Endothelial cell of umbilical vein (primary cell): ENCODE data around the gene COQ5. TPM values are rescaled to one million over a fixed set of nuclear protein-coding genes. Genes with fewer than 3 reads are reported as not detected.

Experiments used
- BruUV-seq: library from RNA; stranded (reverse); fragments of 400-500 nt; replicated peaks from 2 replicates; lab custom pipeline; 2021; lab: Mats Ljungman, UMichigan
- CTCF ChIA-PET: fragments of 300-600, 350-600 bp; sonication (Branson Sonifier 250); formaldehyde crosslinking; loops from one replicate; lab custom pipeline; 2021; ENCODE audit warnings: antibody characterized with exemption, inconsistent platforms; lab: Charles Lee
- POLR2A ChIA-PET: fragments of 300-600, 350-600 bp; sonication (Branson Sonifier 250); formaldehyde crosslinking; loops from one replicate; lab custom pipeline; 2021; ENCODE audit warnings: antibody characterized with exemption, inconsistent platforms; lab: Charles Lee
- DNase-seq: peaks from one replicate; pipeline ENCODE4 v3.0.0-alpha.2; 2011; ENCODE audit warnings: low read depth, low spot score
- FAIRE-seq: peaks from 2 replicates; lab custom pipeline; 2011; peaks lifted over from hg19 to GRCh38; lab: Jason Lieb, UNC
- H2AFZ ChIP-seq: 2 replicates; pipeline ENCODE4 v1.6.0; 2012; ENCODE audit warnings: low read depth, low read length, control low read depth, inconsistent platforms
- H3K27ac ChIP-seq: 2 replicates; pipeline ENCODE4 v1.5.1; 2011; ENCODE audit warnings: low read depth, mild to moderate bottlenecking, control low read depth, low read length, moderate library complexity; ENCODE audit not compliant: insufficient read depth
- H3K27me3 ChIP-seq, 2 experiments: 2 replicates each; pipeline versions ENCODE4 v1.6.0 to v1.6.1; 2011; ENCODE audit warnings: low read length in 2 of 2, mixed read lengths in 1 of 2; ENCODE audit not compliant: control insufficient read depth in 2 of 2, insufficient read depth in 2 of 2
- H3K36me3 ChIP-seq, 2 experiments: 2 replicates in 1 of 2; 3 replicates in 1 of 2; pipeline ENCODE4 v1.5.1; 2011; ENCODE audit warnings: low read length in 2 of 2, mild to moderate bottlenecking in 1 of 2, moderate library complexity in 1 of 2; ENCODE audit not compliant: control insufficient read depth in 2 of 2, insufficient read depth in 2 of 2; ENCODE audit errors: extremely low read depth in 1 of 2
- H3K4me1 ChIP-seq: 3 replicates; pipeline ENCODE4 v1.5.1; 2011; ENCODE audit warnings: mild to moderate bottlenecking, low read length; ENCODE audit not compliant: control insufficient read depth, insufficient read depth; ENCODE audit errors: extremely low read depth
- H3K4me2 ChIP-seq: 2 replicates; pipeline ENCODE4 v1.6.1; 2011; ENCODE audit warnings: low read length, control low read depth, mixed read lengths; ENCODE audit not compliant: insufficient read depth
- H3K4me3 ChIP-seq, 3 experiments: fragments of 200-600 bp in 1 of 3; sonication (generic), shearing (Covaris generic) in 1 of 3; replicated peaks in 1 of 3; 2 replicates each; pipeline ENCODE4 v1.5.1; 2011 to 2016; ENCODE audit warnings: control low read depth in 3 of 3, low read length in 3 of 3, mild to moderate bottlenecking in 2 of 3, inconsistent platforms in 1 of 3, low read depth in 1 of 3, moderate library complexity in 1 of 3; ENCODE audit not compliant: insufficient read depth in 1 of 3
- H3K79me2 ChIP-seq: 2 replicates; pipeline ENCODE4 v1.6.0; 2012; ENCODE audit warnings: low read length, inconsistent platforms; ENCODE audit not compliant: control insufficient read depth, insufficient read depth
- H3K9ac ChIP-seq: replicated peaks from 2 replicates; pipeline ENCODE3; 2011; ENCODE audit warnings: low read length, control low read depth; ENCODE audit not compliant: insufficient read depth; ENCODE audit errors: extremely low read depth
- H3K9me1 ChIP-seq: replicated peaks from 3 replicates; pipeline ENCODE4 v1.6.0; 2011; ENCODE audit warnings: mild to moderate bottlenecking, low read length; ENCODE audit not compliant: control insufficient read depth, insufficient read depth; ENCODE audit errors: extremely low read depth
- H3K9me3 ChIP-seq: replicated peaks from 2 replicates; pipeline ENCODE4 v1.5.1; 2012; ENCODE audit warnings: low read length, inconsistent platforms; ENCODE audit not compliant: control insufficient read depth, insufficient read depth
- H4K20me1 ChIP-seq: replicated peaks from 2 replicates; pipeline ENCODE3; 2011; ENCODE audit warnings: mild to moderate bottlenecking, low read length; ENCODE audit not compliant: control insufficient read depth, insufficient read depth; ENCODE audit errors: extremely low read depth
- EZH2 ChIP-seq: IDR thresholded peaks from 2 replicates; pipeline ENCODE4 v1.6.1; 2012; ENCODE audit warnings: borderline replicate concordance, low read depth, mild to moderate bottlenecking, moderate library complexity, low read length, inconsistent platforms; ENCODE audit not compliant: severe bottlenecking
- FOS ChIP-seq: IDR thresholded peaks from 2 replicates; pipeline ENCODE4 v1.6.1; 2011; ENCODE audit warnings: mild to moderate bottlenecking, low read length, moderate library complexity, borderline replicate concordance; ENCODE audit not compliant: insufficient read depth
- GATA2 ChIP-seq: IDR thresholded peaks from 2 replicates; pipeline ENCODE4 v1.7.0; 2011; ENCODE audit warnings: low read depth, mild to moderate bottlenecking, moderate library complexity, mixed read lengths, low read length; ENCODE audit not compliant: insufficient read length, insufficient read depth
- JUN ChIP-seq: IDR thresholded peaks from 2 replicates; pipeline ENCODE4 v1.6.1; 2011; ENCODE audit warnings: borderline replicate concordance, low read depth; ENCODE audit not compliant: insufficient read length, insufficient read depth
- MYC ChIP-seq: IDR thresholded peaks from one replicate; pipeline ENCODE4 v1.6.1; 2011; ENCODE audit warnings: mild to moderate bottlenecking, low read depth, low read length
- POLR2A ChIP-seq: IDR thresholded peaks from 2 replicates; pipeline ENCODE4 v1.6.1; 2012; ENCODE audit warnings: low read depth, mild to moderate bottlenecking, control low read depth, low read length
- POLR2AphosphoS5 ChIP-seq: IDR thresholded peaks from 2 replicates; pipeline ENCODE4 v1.6.1; 2012; ENCODE audit warnings: low read depth, mild to moderate bottlenecking, control low read depth, low read length, moderate library complexity; ENCODE audit not compliant: insufficient read depth
- dilution Hi-C: fragments of 300-500 bp; cut with MboI; formaldehyde crosslinking; loops from one replicate; pipeline ENCODE4 v1.15.0; 2019; ENCODE audit warnings: low sequenced_read_pairs; ENCODE audit not compliant: extremely low pct_ligation_motif_present
- intact Hi-C: fragments of 100-400 bp; cut with micrococcal nuclease; formaldehyde crosslinking; loops from one replicate; pipeline ENCODE4 v1.10.0; 2022
- polyA plus RNA-seq, 4 experiments: library from polyadenylated mRNA; depleted of rRNA in 3 of 4; stranded (reverse) in 3 of 4; unstranded in 1 of 4; fragments of >200 nt; gene quantifications; 2 replicates each; pipeline versions ENCODE4 v1.2.1 to v1.2.3, GENCODE V29; 2011 to 2012; ENCODE audit warnings: missing spikeins in 1 of 4
- total RNA-seq: library from RNA; stranded (reverse); gene quantifications from 2 replicates; pipeline ENCODE4 v1.2.3, GENCODE V29; 2021
- TF ChIP-seq, protein P1 (sequence below), 2 donors: IDR thresholded peaks; 1 replicate in 1 of 2; 2 replicates in 1 of 2; pipeline ENCODE4 v1.5.1; 2011; ENCODE audit warnings: low read length in 2 of 2, mild to moderate bottlenecking in 2 of 2, moderate library complexity in 2 of 2, control low read depth in 1 of 2, inconsistent platforms in 1 of 2, low read depth in 1 of 2; ENCODE audit not compliant: insufficient read depth in 1 of 2; ENCODE audit errors: extremely low read depth in 1 of 2
- TF ChIP-seq, protein P2 (sequence below): IDR thresholded peaks from 2 replicates; pipeline ENCODE4 v1.6.1; 2011; ENCODE audit not compliant: insufficient read depth, insufficient read length

Gene COQ5
- total and polyA plus RNA-seq, 2 donors (not counting 3 experiments of a cell fraction or from before 2014, with no cell fraction given): 19.7 to 23.7 TPM

DNA sequence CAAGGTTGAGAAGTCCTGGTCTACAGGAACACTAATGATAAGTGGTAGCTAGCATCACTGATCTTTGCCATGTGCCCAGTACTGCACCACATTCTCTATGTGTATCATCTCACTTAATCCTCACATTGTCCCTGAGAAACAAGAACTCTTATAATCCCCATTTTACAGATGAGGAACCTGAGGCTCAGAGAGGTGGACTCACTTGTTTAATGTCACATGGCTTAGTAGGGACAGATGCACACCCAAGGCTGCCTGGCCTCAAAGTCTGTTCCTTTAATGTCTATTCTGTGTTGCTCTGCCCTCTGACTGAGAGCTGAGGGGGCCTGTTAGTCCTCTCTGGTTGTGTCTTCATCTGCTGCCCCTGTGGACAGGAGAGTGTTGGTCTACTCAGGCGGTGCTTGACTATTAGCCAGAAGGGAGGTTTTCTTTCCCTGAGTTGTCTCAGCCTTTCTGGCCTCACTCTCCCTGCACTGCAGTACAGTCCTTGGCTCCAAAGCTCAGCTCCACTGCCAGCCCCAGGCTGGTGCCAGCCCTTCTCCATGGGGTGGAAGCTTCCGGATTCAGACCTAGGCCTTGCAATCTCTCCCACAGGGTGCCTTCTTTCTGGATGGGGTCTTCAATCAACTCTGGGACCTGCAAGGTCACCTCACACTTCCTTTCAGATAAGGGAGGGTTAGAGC, 38.0 kb downstream of the COQ5 start:
- Histone ChIP-seq H3K4me1 (peaks cover 13% of the 10 kb centered on the region), H3K9me3 (no peaks in the 10 kb centered on the region), H3K27ac (no peak overlapping the region), H3K9ac (no peak overlapping the region), H2AFZ (no peak overlapping the region), H3K4me2 (no peak overlapping the region), H3K4me3 (no peak overlapping the region), H3K36me3 (no peaks in the 10 kb centered on the region), H3K27me3 (no peaks in the 10 kb centered on the region), H3K9me1 (no peaks in the 10 kb centered on the region), H4K20me1 (no peaks in the 10 kb centered on the region), H3K79me2 (peaks cover under 1% of the 10 kb centered on the region)
- ChIA-PET POLR2A (no interaction called here), CTCF (interaction anchor here (0.9 to 1.4 kb wide), 2 partner anchors 19 to 22 kb away, joined by 3 to 5 read pairs; no protein-coding TSS in a partner anchor)
- DNase-seq (no peak), FAIRE-seq (no peak)
- no TSS peak for BruUV-seq
- intact Hi-C loops (no loop called here), dilution Hi-C loops (no loop called here)
- TF ChIP-seq, protein P1, sequence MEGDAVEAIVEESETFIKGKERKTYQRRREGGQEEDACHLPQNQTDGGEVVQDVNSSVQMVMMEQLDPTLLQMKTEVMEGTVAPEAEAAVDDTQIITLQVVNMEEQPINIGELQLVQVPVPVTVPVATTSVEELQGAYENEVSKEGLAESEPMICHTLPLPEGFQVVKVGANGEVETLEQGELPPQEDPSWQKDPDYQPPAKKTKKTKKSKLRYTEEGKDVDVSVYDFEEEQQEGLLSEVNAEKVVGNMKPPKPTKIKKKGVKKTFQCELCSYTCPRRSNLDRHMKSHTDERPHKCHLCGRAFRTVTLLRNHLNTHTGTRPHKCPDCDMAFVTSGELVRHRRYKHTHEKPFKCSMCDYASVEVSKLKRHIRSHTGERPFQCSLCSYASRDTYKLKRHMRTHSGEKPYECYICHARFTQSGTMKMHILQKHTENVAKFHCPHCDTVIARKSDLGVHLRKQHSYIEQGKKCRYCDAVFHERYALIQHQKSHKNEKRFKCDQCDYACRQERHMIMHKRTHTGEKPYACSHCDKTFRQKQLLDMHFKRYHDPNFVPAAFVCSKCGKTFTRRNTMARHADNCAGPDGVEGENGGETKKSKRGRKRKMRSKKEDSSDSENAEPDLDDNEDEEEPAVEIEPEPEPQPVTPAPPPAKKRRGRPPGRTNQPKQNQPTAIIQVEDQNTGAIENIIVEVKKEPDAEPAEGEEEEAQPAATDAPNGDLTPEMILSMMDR (IDR thresholded peaks at IDR 0.05; ENCODE audit: extremely low read depth in 1 of 2, insufficient read depth in 1 of 2, low read depth in 1 of 2, low read length in 2 of 2): no peak
- no peak for TF ChIP-seq POLR2A

DNA sequence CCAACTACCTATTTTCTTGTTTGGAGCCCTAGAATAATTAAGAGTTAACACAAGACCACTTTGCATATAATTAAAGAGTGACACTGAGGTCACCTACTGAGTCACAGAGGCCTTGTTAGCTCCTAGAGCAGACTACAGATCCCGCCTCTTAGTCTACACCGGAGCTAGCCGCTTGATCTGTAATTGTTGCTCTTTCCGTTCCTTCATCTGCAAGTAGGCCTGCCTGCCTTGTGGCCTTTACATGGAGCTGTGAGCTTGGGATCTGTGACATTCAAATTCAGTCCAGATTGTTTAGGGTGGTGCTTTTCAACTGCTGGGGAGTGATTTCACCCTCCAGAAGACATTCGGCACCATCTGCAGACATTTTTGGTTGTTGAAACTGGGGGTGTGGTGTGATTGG, 38.6 kb downstream of the COQ5 start:
- no peaks in the 10 kb centered on the region for H3K9me1 ChIP-seq
- no peaks in the 10 kb centered on the region for H3K36me3 ChIP-seq
- no peak for FAIRE-seq
- no peak for TF ChIP-seq FOS
- TF ChIP-seq JUN: no peak
- no peak for TF ChIP-seq POLR2A
- TF ChIP-seq, protein P2, sequence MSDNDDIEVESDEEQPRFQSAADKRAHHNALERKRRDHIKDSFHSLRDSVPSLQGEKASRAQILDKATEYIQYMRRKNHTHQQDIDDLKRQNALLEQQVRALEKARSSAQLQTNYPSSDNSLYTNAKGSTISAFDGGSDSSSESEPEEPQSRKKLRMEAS: no peak
- TF ChIP-seq POLR2AphosphoS5: no peak
- TF ChIP-seq GATA2: no peak
- TF ChIP-seq MYC: no peak
- TF ChIP-seq EZH2: no peak
- TF ChIP-seq, protein P1 (IDR thresholded peaks at IDR 0.05; ENCODE audit: extremely low read depth in 1 of 2, insufficient read depth in 1 of 2, low read depth in 1 of 2, low read length in 2 of 2): no peak
- H3K4me2 ChIP-seq: no peak overlapping the region
- no peak for DNase-seq
- H3K9ac ChIP-seq: no peak overlapping the region
- no peaks in the 10 kb centered on the region for H3K79me2 ChIP-seq
- no peak overlapping the region for H3K27ac ChIP-seq
- H3K4me3 ChIP-seq: no peak overlapping the region
- BruUV-seq: no TSS peak
- no peaks in the 10 kb centered on the region for H4K20me1 ChIP-seq
- no peaks in the 10 kb centered on the region for H3K27me3 ChIP-seq
- H2AFZ ChIP-seq: no peak overlapping the region
- H3K4me1 ChIP-seq: peaks cover 13% of the 10 kb centered on the region
- ChIA-PET CTCF (interaction anchor here (1.4 kb wide), 1 partner anchor 22 kb away, joined by 5 read pairs; no protein-coding TSS in a partner anchor), POLR2A (no interaction called here)
- intact Hi-C loops (no loop called here), dilution Hi-C loops (no loop called here)
- H3K9me3 ChIP-seq: no peaks in the 10 kb centered on the region
